NCI-H774 (cell line): Measurements from ENCODE around the gene HDAC9.

ENCODE experiments used
- DNase-seq: peaks from one replicate; lab custom pipeline; 2025; lab: John Stamatoyannopoulos, UW

The HDAC9 gene

GRCh38 chr7:18663321-18663720 lies 167.8 kb downstream of the HDAC9 start:
- no peak for DNase-seq

GRCh38 chr7:18666107-18666728 lies 170.7 kb downstream of the HDAC9 start:
- peak; percentile 43 for DNase-seq

DNA sequence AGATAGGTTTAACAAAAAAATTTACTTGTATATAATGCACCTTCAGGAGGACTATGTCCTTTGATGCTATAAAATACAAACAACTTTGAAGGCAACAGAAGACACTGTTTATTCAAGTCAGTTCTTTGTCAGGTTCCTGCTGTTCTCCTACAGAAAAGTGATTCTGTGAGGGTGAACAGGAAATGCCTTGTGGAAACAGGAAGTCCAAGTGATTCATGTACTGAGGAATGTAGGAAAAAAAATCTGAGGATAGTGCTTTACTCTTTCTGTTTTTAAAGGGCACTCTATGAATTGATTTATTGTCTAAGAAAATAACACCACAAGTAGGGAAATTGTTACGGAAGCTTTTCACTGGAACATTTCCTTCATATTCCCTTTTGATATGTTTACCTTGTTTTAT lies 171.9 kb downstream of the HDAC9 start:
- no peak for DNase-seq

DNA sequence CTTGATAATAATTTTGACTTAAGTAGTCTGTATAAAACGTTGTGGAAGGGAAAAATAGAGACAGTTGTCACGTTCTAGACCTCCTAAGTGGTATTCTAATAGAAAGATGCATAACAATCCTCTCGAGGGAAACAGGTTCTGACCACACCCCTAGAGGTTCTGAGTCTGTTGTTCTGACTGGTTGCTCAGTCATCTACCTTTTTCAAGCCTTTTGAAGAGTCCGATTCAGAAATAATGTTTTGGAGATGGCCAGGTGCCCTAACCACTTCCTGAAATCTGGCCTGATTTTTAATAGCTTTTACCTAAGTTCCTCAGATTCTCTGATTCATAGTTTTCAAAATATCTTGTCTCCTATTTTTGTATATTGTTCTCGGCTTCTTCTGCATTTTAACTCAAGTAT lies 175.6 kb downstream of the HDAC9 start:
- no peak for DNase-seq

GRCh38 chr7:18675579-18675978 lies 180.0 kb downstream of the HDAC9 start:
- DNase-seq: no peak

- no peak for DNase-seq
Observed at GRCh38 chr7:18679261-18679660, 183.7 kb downstream of the HDAC9 start.

DNA sequence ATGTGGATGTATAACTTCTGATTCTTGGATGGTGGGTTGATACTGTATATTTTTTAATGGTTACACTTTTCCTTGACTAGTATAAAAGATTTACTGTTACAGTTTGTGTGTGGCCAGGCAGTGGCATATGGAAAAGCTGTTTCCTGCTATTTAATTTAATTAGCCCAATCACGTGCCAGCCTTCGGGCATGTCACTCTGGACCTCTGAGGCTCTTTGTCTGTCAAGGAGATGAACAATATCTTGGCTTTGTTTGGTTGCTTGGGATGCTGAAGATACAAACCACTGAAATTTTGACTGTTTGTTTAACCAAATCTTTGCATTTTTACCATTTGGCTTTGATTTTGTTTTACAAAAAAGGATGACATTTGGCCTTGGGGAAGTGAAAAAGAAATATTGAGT lies 185.0 kb downstream of the HDAC9 start:
- DNase-seq: no peak

DNA sequence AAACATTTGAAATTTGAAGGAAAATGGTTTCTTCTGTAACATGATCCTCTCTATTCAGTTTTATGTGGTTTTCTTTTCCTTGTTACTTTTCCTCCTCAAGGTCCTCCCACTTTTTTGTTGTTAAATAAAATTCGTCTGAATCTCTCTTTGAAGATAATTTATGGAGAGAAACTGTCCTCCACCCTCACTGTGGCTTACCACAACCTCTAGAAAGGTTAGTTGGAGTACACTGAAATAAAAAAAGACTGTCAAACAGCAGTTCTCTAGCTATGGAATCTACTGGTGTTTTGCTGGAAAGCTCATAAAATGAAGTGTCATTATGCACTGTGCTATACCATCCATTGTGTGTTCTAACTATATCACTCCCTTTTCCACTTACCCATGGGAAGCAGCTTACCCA lies 189.4 kb downstream of the HDAC9 start:
- DNase-seq: no peak

- DNase-seq: no peak
Observed at GRCh38 chr7:18685971-18686370, 190.4 kb downstream of the HDAC9 start.

DNA sequence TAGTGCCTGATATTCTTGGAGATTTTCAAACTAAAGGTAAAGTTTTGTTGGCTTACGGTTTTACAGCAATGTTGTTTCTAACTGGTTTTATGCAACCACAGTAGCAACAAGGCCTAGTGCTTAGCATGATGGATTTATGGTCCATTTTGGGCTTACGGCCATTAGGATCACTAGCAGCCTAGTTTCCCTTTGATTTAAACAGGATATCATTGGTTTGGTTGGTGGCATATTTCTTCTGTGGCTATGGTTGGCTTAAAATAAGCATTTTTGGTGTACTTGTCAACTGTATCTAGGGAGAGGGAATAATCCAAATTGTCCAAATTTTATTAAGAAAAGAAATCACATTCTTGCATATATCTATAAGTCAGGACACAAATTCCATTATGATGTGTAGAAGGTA lies 194.0 kb downstream of the HDAC9 start:
- no peak for DNase-seq

DNA sequence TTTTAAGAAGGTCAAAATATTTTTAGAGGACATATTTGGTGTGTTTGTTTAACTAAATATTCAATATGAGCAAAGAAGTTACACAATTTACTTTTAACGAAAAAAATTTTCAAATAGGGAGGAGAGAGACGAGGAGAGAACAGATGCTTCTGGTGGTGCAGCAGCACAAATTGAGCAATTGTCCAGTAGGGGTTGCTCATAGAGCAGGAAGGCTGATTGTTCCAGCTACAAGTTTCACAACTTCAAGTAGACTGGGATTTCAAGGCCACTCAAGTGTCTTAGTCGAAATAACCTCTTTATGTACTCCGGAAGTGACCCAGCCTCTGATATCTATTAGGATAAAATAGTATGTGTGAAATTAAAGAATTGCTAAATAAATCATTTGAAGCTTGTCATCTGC lies 197.9 kb downstream of the HDAC9 start:
- DNase-seq: no peak

- DNase-seq: no peak
Observed at GRCh38 chr7:18693816-18694215, 198.3 kb downstream of the HDAC9 start.

- no peak for DNase-seq
Observed at GRCh38 chr7:18694484-18694883, 198.9 kb downstream of the HDAC9 start.

GRCh38 chr7:18694911-18695310 lies 199.4 kb downstream of the HDAC9 start:
- no peak for DNase-seq

GRCh38 chr7:18698258-18698734 lies 202.7 kb downstream of the HDAC9 start:
- no peak for DNase-seq

DNA sequence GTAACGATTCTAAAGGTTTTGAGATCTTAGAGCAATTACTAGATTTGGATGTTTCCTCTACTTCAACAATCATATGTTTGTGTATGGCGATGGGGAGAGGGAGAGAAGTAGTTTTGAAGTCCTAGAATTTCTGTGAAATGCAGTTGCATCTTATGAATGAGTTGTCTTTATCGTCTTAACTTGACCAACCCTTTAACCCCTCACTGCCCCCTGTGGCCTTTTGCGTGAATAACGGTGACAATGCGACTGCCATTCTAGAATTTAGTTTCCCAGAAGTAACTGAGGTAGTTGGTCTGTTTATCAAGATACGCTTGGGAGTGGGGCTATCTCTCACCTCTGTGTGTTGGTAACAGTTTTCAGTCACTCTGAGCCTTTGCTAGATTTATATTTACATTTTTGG lies 204.6 kb downstream of the HDAC9 start:
- DNase-seq: no peak

DNA sequence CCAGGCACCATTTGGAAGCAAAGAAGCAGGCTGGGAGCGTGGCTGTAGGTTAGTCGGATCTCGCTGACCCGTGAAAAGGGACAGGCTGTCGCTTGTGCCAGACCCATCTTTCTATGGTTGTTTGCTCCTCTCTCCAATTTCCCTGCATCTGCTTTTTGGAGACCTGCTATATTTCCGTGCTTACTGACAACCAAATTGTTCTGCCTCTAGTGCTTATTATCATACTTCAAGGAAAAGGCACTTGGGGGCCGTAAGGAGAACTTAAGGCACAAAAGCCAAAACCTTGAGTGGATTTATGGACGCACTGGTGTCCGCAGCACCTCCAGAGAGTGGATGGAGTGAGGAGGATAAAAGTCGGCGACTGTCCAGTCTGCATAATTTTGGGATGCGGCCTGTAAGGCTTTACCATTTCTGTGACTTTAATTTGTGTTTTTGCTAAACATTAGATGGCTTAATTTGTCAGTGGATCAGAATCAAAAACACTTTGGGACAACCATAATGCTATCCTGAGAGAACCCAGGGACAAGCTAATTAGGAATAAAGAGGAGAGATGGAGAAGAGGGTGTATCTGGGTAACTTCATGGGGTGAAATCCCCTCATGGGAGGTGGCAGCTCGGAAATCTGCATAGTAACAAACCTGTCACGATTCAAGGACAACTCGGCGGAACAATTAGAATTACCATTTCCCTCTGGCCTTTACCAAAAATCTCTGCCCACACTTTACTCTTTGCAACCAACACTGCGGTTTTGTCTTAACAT lies 206.7 kb downstream of the HDAC9 start:
- DNase-seq: no peak

DNA sequence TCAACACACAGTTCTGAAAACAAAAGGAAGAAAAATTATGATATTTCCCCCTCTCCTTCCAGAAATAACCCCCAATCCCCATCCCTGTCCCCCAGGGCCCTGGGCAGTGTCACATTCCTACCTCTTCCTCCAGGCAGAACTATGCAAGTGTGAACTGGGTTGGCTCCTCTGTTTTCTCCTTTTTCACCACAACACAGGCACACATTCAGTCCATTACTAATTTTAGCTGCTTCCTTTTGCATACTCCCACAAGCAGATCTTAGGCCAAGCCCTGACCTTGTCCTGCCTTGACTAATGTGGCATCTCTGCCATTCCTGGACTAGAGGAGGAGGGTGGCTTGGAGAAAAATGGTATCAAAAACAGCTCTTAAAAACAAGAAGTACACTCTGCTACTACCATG lies 208.1 kb downstream of the HDAC9 start:
- no peak for DNase-seq

DNA sequence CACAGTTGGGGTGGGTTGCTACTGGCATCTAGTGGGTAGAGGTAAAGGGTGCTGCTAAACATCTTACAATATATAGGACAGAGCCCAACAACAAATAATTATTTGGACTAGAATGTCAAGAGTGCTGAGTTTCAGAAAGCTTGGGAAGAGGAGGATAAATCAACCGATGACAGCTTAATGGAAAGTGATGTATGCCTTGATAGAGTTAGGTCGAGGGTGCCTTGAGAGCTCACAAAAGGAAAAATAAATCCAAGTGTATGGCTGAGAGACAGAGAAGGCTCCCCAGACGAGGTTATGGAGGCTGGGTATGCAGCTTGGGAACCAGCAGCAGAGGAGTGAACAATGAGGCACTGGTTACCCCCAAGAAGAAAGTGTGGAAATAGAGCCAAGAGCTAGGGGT lies 211.1 kb downstream of the HDAC9 start:
- DNase-seq: no peak

DNA sequence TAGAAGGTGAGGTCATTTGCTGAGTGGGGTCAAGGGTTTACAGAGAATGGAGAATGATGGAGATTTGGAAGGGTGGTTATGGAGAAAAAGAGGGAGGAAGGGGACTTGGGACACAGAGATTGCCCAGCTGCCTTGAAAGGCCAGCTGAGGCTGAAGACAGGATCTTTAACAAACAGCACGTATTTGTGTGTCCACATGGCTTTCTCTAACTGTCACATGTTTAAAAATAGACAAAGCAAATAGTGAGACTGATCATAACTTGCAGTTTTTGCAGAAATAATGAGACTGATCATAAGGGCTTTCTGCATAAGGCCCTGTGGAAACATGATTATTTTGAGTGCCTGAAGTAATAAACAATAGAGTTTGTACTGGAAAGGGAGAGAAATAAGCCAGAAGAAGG lies 212.7 kb downstream of the HDAC9 start:
- peak; percentile 18 for DNase-seq

GRCh38 chr7:18715988-18716387 lies 220.4 kb downstream of the HDAC9 start:
- DNase-seq: no peak

DNA sequence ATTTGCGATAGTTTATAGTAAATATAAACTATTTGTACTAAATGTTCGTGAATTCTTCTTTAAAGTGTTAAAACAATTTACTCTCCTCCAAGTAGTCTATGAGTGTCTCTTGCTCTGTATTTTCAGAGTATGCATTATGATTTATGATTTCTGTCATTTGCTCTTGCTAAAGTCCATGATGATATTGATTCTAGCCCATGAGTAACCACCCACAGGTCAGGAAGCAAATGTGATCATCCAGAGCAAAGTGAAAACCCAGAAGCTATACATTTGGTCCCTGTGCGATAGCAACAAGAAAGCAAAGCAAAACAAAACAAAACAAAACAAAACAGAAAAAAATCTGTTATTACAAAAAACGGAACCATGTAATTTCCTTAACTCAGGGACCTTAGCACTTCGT lies 225.9 kb downstream of the HDAC9 start:
- DNase-seq: no peak

GRCh38 chr7:18724318-18724717 lies 228.8 kb downstream of the HDAC9 start:
- DNase-seq: no peak
